Brain microvascular endothelial cell (primary cell): ENCODE measurements around the gene ERBB4.
"Not testable (repeated sequence)": the region's sequence is repeated elsewhere in the genome, so short reads cannot be mapped to it uniquely, and the experiment has no call there.

Experiments used
- DNase-seq: peaks from one replicate; pipeline ENCODE4 v3.0.0-alpha.2; 2020
- H3K27ac ChIP-seq: fragments of 250-450 bp; sonication (Bioruptor Pico); 2 replicates; pipeline ENCODE4 v1.5.1; 2020; ENCODE audit warnings: mild to moderate bottlenecking, moderate library complexity
- H3K27me3 ChIP-seq: fragments of 250-450 bp; sonication (Bioruptor Pico); replicated peaks from 2 replicates; pipeline ENCODE4 v1.5.1; 2020; ENCODE audit warnings: mild to moderate bottlenecking
- H3K36me3 ChIP-seq: fragments of 250-450 bp; sonication (Bioruptor Pico); replicated peaks from 2 replicates; pipeline ENCODE4 v1.5.1; 2020; ENCODE audit warnings: mild to moderate bottlenecking
- H3K4me3 ChIP-seq: 2 replicates; pipeline ENCODE4 v1.5.1; 2011; ENCODE audit warnings: low read depth, mild to moderate bottlenecking, control low read depth, low read length, moderate library complexity
- in situ Hi-C: cut with HindIII; loops from 2 replicates; pipeline ENCODE4 v1.10.0; 2017; ENCODE audit warnings: low sequenced_read_pairs, low pct_ligation_motif_present
- TF ChIP-seq, protein P1 (sequence below): IDR thresholded peaks from 2 replicates; pipeline ENCODE4 v1.5.1; 2011; ENCODE audit warnings: low read depth, mild to moderate bottlenecking, moderate library complexity, low read length, control low read depth, inconsistent platforms; ENCODE audit errors: missing control alignments

The ERBB4 gene

DNA sequence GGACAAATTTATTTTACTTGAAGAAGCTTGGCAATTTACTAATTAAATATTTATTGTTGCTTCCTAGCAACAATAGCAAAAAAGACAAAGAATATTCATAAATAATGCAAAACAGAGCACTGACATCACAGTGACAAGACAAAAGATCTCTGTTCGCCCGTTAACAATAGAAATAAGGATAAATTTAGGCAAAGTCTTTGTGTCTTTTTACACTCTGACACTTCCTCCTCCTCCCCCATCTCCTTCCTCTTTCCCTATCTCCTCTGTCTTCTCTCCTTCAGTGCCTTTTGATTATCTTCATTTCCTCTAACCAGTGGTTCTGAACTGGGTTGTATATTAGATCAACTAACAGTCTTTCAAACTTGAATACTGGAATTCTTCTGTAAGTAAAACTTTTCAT, 808.4 kb downstream of the ERBB4 start:
- Histone ChIP-seq H3K4me3 (no peak overlapping the region), H3K27ac (no peak overlapping the region), H3K27me3 (no peaks in the 10 kb centered on the region), H3K36me3 (no peaks in the 10 kb centered on the region)
- in situ Hi-C loops = no loop called here
- TF ChIP-seq, protein P1, sequence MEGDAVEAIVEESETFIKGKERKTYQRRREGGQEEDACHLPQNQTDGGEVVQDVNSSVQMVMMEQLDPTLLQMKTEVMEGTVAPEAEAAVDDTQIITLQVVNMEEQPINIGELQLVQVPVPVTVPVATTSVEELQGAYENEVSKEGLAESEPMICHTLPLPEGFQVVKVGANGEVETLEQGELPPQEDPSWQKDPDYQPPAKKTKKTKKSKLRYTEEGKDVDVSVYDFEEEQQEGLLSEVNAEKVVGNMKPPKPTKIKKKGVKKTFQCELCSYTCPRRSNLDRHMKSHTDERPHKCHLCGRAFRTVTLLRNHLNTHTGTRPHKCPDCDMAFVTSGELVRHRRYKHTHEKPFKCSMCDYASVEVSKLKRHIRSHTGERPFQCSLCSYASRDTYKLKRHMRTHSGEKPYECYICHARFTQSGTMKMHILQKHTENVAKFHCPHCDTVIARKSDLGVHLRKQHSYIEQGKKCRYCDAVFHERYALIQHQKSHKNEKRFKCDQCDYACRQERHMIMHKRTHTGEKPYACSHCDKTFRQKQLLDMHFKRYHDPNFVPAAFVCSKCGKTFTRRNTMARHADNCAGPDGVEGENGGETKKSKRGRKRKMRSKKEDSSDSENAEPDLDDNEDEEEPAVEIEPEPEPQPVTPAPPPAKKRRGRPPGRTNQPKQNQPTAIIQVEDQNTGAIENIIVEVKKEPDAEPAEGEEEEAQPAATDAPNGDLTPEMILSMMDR = no peak
- DNase-seq = no peak

DNA sequence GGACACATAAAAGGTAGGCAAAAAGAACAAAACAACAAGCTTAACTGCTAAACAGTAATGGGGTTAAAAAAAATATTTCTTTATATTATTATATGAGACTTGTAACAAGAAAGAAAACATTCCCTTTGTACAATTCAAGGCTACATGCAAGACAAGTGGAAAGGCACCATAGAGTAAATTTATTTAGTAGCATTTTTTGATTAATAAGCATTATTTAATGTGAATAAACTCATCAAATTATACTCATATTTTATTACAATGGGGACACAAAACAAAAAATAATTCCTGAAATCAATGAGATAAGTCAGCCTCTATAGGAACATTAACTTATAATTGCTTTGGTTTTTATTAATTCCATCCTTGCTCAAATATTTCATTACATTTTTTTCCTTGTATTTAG, 809.2 kb downstream of the ERBB4 start:
- Histone ChIP-seq H3K4me3 (no peak overlapping the region), H3K36me3 (no peaks in the 10 kb centered on the region), H3K27me3 (no peaks in the 10 kb centered on the region), H3K27ac (no peak overlapping the region)
- no peak for DNase-seq
- in situ Hi-C loops = no loop called here
- TF ChIP-seq, protein P1 = no peak

DNA sequence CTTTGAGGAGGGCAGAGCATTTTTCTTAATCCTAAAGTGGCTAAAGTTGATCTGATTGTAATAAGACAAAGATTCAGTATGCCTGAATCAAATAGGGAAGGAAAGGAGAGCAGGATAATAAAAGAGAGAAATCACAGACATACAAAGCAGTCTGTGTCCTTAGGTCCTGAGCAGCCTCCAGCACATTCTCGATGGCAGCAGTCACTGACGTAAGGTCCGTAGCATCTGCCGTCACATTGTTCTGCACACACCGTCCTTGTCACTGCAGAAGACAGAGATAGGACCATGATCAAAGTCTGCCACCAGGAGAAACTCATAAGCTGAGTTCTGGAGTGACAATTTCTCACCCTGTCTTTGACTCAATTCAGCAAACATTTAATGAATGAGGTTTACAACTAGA, 813.7 kb downstream of the ERBB4 start:
- no peak for DNase-seq
- no peak overlapping the region for H3K4me3 ChIP-seq
- H3K27me3 ChIP-seq = no peaks in the 10 kb centered on the region
- H3K27ac ChIP-seq = no peak overlapping the region
- H3K36me3 ChIP-seq = no peaks in the 10 kb centered on the region
- in situ Hi-C loops = no loop called here
- TF ChIP-seq, protein P1 = no peak

DNA sequence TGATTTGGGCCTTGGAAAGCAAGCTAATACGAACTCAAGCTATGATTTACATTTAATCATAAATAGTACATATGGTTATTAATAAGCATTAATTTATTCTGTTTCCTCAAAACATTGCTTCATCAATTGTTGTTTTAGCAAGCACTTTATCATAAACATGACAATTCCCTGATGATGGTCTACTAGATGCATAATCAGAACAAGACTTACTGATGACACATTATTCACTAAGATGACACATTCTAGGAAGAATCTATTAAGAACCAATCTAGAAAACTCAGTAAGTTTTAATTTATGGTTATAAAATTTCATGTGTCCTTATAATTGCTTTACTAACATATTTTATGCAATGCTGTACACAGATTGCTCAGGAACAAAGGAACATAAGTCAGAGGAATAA, 815.2 kb downstream of the ERBB4 start:
- no peak overlapping the region for H3K27ac ChIP-seq
- H3K36me3 ChIP-seq = no peaks in the 10 kb centered on the region
- no peak for DNase-seq
- no peak overlapping the region for H3K4me3 ChIP-seq
- H3K27me3 ChIP-seq = no peaks in the 10 kb centered on the region
- TF ChIP-seq, protein P1 = no peak
- in situ Hi-C loops = no loop called here

DNA sequence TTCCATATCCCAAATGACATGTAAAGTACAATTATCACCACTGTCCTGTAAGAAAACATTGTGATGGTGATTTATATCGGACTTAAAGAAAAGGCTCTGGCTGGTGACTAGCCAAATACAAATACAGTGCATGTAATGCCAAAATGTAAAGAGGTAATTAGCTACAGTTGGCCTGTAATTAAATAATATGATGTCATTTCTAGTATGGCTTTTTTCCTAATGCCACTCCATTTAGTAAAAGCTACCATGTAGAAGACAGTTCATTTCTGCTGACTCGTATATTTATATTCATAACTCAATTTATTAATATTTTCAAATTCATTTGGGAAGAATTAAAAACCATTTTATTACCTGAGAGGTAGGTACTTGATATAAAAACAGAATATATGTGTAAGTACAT, 815.7 kb downstream of the ERBB4 start:
- in situ Hi-C loops = no loop called here
- H3K27ac ChIP-seq = no peak overlapping the region
- TF ChIP-seq, protein P1 = no peak

DNA sequence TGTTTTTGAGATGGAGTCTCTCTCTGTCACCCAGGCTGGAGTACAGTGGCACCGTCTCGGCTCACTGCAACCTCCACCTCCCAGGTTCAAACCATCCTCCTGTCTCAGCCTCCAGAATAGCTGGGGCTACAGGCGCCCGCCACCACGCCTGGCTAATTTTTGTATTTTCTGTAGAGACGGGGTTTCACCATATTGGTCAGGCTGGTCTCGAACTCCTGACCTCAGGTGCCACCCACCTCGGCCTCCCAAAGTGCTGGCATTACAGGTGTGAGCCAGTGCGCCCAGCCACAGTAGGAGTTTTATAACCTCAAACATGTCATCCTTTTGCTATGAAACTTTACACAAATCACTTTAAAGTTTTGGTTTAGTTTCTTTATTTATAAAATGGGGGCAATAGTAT, 816.7 kb downstream of the ERBB4 start:
- H3K27me3 ChIP-seq, in situ Hi-C loops, H3K27ac ChIP-seq: not testable (repeated sequence)

More for the DNA sequence above, 815.7 kb downstream of the ERBB4 start:
- H3K4me3 ChIP-seq = no peak overlapping the region
- H3K36me3 ChIP-seq = no peaks in the 10 kb centered on the region
- no peak for DNase-seq
- no peaks in the 10 kb centered on the region for H3K27me3 ChIP-seq

DNA sequence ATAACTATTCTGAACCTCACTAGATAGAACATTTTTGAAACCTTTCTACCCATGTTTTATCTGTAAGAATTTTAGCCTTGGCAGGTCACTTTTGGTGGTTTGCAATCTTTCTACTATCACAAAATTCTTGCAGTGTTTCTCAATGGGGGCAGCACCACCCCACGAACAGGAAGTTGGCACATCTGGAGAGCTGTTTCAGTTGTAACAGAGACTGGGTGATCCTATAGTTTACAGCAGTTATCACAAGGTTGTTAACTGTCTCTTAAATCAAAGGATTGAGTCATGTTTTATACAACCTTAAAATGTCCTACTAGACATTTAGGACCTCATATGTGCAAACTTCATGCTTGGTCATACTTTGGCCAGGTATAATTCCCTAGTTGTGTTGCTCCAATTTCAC, 829.2 kb downstream of the ERBB4 start:
- in situ Hi-C loops = no loop called here
- Histone ChIP-seq H3K4me3 (no peak overlapping the region), H3K27ac (no peak overlapping the region), H3K36me3 (no peaks in the 10 kb centered on the region), H3K27me3 (no peaks in the 10 kb centered on the region)
- TF ChIP-seq, protein P1 = no peak
- no peak for DNase-seq

More for the DNA sequence above, 816.7 kb downstream of the ERBB4 start:
- not testable (repeated sequence) for DNase-seq, H3K36me3 ChIP-seq, H3K4me3 ChIP-seq
